ENCODE data around the gene MCM3AP. TPM values are rescaled to one million over a fixed set of nuclear protein-coding genes. Genes with fewer than 3 reads are reported as not detected.

Gene MCM3AP
- total and polyA plus RNA-seq, 9 of the 15 experiments (the other 6 are each of a cell fraction or from before 2014, with no cell fraction given), result 6.5 to 179 (median 69.6) TPM

- TF ChIP-seq, protein P1, sequence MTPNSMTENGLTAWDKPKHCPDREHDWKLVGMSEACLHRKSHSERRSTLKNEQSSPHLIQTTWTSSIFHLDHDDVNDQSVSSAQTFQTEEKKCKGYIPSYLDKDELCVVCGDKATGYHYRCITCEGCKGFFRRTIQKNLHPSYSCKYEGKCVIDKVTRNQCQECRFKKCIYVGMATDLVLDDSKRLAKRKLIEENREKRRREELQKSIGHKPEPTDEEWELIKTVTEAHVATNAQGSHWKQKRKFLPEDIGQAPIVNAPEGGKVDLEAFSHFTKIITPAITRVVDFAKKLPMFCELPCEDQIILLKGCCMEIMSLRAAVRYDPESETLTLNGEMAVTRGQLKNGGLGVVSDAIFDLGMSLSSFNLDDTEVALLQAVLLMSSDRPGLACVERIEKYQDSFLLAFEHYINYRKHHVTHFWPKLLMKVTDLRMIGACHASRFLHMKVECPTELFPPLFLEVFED (CRISPR knock-in tag; conservative IDR thresholded peaks at IDR 0.05), result no peak
- TF ChIP-seq MEIS2 (IDR thresholded peaks at IDR 0.05; ENCODE audit: partially characterized antibody) (peak; percentile 41), COPS2 (conservative IDR thresholded peaks at IDR 0.05) (no peak), ZEB2 (IDR thresholded peaks at IDR 0.05) (no peak), NR1H2 (CRISPR knock-in tag; IDR thresholded peaks at IDR 0.05) (no peak), ZC3H4 (CRISPR knock-in tag; IDR thresholded peaks at IDR 0.05; ENCODE audit: borderline replicate concordance) (no peak), ZNF395 (CRISPR knock-in tag; IDR thresholded peaks at IDR 0.05) (no peak; the same call in 1 of the 2 replicates), SMARCE1 (IDR thresholded peaks at IDR 0.05) (no peak), HNRNPK (IDR thresholded peaks at IDR 0.05; ENCODE audit: low read depth, low read length, poor library complexity, severe bottlenecking) (no peak), CEBPG (CRISPR knock-in tag; IDR thresholded peaks at IDR 0.05) (no peak), CEBPG (tag; conservative IDR thresholded peaks at IDR 0.05 in 1 of 2, IDR thresholded peaks at IDR 0.05 in 1 of 2) (no peak), STAT5A (IDR thresholded peaks at IDR 0.05; ENCODE audit: borderline replicate concordance, low read length) (0 out of 2 replicates have a peak, but pooled peaks have one; percentile 18), GABPB2 (CRISPR knock-in tag; conservative IDR thresholded peaks at IDR 0.05) (no peak), TCF3 (CRISPR knock-in tag; IDR thresholded peaks at IDR 0.05) (peak; percentile 75), TEAD4 (IDR thresholded peaks at IDR 0.05; ENCODE audit: low read length) (peak; percentile 66), TEAD4 (CRISPR knock-in tag; IDR thresholded peaks at IDR 0.05; ENCODE audit: borderline replicate concordance) (no peak), STAT5B (CRISPR knock-in tag; IDR thresholded peaks at IDR 0.05) (no peak), ZNF384 (IDR thresholded peaks at IDR 0.05; ENCODE audit: low read depth, low read length) (no peak), THRAP3 (IDR thresholded peaks at IDR 0.05; ENCODE audit: borderline replicate concordance) (no peak), TAL1 (IDR thresholded peaks at IDR 0.05) (peak; percentile 46; the same call in 1 of the 2 replicates), SNAPC5 (CRISPR knock-in tag; IDR thresholded peaks at IDR 0.05) (no peak), ATF1 (CRISPR knock-in tag; IDR thresholded peaks at IDR 0.05) (no peak), ATF1 (tag; IDR thresholded peaks at IDR 0.05) (no peak), HDAC1 (IDR thresholded peaks at IDR 0.05) (0 out of 4 replicates have a peak, but pooled peaks of 1 of the 2 experiments have one; percentile 45), NR2C1 (IDR thresholded peaks at IDR 0.05) (no peak), NR2C1 (tag; IDR thresholded peaks at IDR 0.05) (no peak)
- TF ChIP-seq, protein P2, sequence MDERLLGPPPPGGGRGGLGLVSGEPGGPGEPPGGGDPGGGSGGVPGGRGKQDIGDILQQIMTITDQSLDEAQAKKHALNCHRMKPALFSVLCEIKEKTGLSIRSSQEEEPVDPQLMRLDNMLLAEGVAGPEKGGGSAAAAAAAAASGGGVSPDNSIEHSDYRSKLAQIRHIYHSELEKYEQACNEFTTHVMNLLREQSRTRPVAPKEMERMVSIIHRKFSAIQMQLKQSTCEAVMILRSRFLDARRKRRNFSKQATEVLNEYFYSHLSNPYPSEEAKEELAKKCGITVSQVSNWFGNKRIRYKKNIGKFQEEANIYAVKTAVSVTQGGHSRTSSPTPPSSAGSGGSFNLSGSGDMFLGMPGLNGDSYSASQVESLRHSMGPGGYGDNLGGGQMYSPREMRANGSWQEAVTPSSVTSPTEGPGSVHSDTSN (CRISPR knock-in tag; IDR thresholded peaks at IDR 0.05; ENCODE audit: low read depth), result no peak
- TF ChIP-seq, protein P2 (tag; conservative IDR thresholded peaks at IDR 0.05; ENCODE audit: low read depth), result 0 out of 2 replicates have a peak, but pooled peaks have one; percentile 32
Observed at GRCh38 chr21:46307625-46308024, 22.2 kb upstream of the MCM3AP start (continued).

All from K562 (cell line).